GM21526 (cell line): ENCODE data around the gene C3orf52.
"Not testable (repeated sequence)": the region's sequence is repeated elsewhere in the genome, so short reads cannot be mapped to it uniquely, and the experiment has no call there.

ENCODE experiments used
- ATAC-seq: cut with Tn5 transposase; IDR thresholded peaks from one replicate; pipeline ENCODE4 v1.9.1; 2021; ENCODE audit warnings: moderate library complexity; ENCODE audit not compliant: unreplicated experiment, low FRiP score

Gene C3orf52, protein sequence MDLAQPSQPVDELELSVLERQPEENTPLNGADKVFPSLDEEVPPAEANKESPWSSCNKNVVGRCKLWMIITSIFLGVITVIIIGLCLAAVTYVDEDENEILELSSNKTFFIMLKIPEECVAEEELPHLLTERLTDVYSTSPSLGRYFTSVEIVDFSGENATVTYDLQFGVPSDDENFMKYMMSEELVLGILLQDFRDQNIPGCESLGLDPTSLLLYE

DNA sequence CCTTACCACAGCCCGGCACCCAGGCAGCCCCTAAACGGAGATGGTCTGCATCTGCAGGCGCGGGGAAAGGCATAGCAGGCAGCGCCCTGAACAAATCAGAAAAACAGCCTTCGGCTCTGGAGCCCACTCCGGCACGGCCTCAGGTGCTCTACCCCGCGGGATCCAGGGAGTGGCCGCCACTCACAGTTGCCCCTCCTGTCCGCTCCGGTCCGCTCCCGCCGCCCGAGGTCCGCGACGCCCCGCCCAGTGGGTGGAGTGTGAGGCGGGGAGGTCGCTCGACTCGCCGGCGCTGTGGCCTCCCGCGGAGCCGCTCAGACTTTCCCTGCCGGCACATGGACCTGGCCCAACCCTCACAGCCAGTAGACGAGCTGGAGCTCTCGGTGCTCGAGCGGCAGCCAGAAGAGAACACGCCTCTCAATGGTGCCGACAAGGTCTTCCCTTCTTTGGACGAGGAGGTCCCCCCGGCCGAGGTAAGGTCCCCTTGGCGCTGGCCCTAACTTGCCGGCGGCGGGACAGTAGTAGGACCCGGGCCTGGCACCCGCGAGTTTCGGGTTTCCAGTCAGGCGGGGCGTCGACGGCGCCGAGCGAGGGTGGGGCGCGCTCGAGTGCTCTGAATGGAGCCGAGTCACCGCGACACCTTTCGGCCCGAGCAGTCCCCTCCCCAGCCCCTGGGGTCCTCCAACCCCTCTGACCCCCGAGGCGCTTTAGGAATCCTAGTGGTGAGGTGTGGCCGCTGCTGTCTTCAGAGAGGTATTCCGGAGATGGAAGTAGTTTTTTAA lies at the start of gene C3orf52:
Gene C3orf52, plus strand, starts transcription at position 314 of the 779 bp plus-strand sequence. Its CDS starts 19 bp downstream, at position 333.
- ATAC-seq = peak; percentile 93

DNA sequence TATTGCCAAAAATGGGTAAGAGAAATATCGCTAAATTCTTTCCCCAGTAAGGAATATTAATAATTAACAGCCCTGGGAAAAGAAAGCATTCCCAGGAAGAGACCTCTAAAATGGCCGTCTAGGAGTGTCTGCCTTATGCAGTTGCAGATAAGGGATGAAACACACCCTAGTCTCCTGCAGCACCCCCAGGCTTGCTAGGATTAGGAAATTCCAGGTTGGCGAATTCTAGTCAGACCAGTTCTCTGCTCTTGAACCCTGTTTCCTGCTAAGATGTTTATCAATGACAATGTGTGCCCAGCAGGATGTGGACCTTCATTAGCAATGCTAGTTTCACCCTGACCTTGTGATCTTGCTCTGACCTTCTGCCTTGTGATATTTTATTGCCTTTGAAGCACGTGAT lies 49.0 kb upstream of the C3orf52 start:
- not testable (repeated sequence) for ATAC-seq

DNA sequence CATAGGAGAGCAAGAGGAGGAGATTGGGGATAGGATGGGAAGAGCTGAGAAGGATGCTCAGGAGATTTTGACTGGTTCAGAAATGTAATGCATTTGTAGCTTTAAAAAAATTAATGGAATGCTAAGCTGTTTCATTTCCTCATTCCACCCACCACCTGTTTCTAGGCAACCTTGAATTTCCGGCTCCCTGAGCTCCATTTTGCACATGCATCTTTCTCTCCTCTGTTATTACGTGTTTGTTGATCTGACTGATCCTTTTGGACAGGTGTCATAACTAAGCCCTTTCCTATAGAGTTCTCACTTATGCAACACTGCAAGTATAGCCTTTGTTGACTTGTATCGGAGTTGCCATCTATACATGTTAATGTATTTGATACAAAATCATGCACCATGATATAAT lies 47.3 kb upstream of the C3orf52 start:
- ATAC-seq = no peak

DNA sequence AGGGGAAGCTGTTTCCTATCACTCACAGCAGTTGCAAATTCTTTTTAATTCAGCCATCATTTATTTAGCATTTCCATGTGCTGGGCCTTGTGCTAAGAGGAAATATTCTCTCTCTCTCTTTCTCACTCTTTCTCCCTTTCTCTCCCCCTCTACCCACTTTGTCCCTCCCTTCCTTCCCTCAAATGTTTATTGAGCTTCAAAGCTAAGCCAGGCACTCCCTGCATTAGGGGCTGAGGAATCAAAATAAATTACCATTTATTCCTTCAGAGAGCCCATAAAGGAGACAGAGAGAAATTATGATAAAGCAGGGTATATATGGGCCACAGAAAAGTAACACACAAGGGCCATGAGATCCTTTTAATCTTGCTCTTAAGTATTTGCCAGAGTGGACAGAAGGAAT lies 44.9 kb upstream of the C3orf52 start:
- no peak for ATAC-seq

DNA sequence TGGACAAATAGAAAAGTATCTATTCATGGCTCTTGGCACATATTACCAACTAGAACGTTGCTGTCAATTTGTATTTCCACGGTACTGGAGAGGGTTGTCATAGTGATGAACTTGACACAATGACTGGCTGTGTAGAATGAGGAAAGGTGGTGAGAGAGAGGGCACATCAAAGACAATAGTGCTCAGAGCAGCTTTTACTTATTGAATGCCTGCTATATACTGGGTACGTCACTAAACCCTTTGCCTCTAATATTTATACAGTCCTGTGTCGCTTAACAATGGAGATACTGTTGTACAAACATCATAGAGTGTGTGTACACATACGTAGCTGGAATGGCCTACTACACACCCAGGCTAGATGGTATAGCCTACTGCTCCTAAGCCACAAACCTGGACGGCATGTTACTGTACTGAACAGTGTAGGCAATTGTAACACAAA lies 43.3 kb upstream of the C3orf52 start:
- ATAC-seq = no peak

DNA sequence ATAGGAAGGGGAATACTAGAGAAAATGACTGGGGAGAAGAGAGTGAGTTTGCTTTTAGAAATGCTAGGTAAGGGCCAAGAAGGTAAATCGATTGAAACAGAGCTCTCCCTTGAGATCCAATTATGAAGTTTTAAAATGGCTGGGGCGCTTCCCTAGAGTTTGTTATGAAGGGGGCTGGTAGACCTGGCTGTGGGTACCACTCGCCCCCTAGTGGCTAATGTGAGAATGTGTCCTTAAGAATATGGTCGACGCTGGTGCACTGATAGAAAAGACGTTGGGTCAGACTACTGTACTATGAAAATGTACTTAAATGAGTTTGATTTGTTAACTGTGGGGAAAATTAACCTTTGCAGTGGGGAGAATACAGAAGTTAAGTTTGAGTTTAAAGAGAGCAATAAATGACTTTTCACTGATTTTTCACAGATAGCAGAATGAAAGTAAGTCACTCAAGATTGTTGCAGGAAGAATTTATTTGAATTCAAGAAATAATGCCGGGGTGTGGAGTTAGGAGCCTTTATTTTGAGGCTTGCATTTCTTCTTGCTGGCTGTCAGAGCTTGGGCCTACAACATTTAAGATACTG lies 42.5 kb upstream of the C3orf52 start:
- ATAC-seq = peak; percentile 87

DNA sequence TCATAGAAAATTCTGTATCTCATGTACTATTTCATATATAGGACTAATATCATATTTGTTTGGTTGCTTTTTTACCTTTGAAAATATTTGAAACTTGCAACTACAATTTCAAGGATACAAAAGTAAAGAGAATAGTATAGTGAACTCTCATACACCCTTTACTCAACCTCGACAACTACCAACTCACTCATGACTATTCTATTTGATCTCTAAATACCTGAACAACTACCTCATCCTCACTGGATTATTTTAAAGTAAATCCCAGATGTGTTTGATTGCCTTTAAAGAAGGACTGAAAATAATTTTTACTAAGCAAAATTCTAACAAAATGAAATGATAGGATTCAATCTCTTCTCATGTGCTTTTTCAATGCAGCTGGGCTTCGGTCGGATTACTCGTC lies 39.6 kb upstream of the C3orf52 start:
- no peak for ATAC-seq

DNA sequence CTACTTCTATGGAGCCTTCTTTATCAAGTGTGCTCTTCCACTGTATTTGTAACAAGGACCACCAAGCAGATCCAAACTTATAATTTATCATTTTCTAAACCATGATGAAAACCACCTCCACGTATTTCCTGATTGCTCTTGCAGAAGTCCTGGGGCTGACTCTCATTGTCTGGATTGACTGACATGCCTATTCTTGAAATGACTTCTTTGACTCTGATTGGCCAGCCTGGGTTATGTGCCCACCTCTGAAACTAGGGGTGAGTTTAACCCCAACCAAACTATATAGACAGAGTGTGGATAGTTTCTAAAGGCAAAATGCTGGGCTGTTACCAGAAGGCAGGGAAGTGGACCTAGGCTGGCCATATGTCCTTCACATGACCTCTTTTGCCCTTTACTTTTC lies 38.9 kb upstream of the C3orf52 start:
- ATAC-seq = no peak

DNA sequence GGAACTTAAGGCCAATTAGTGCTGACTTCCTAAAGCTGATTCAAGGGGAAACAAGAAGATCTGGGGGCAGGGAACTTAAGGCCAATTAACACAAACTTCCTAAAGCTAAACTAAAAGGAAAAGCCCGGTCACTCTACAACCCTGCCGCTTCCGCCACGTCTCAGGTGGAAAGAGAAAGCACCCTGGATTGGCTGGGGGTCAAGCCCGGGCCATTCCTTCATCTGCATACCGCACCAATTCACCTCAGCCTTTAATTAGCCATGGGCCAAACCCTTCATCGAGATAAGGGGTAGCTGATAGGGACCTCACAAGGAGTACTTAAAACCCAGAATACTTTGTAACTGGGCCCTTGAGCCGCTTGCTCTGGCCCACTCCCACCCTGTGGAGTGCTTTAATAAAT lies 37.3 kb upstream of the C3orf52 start:
- ATAC-seq = no peak

DNA sequence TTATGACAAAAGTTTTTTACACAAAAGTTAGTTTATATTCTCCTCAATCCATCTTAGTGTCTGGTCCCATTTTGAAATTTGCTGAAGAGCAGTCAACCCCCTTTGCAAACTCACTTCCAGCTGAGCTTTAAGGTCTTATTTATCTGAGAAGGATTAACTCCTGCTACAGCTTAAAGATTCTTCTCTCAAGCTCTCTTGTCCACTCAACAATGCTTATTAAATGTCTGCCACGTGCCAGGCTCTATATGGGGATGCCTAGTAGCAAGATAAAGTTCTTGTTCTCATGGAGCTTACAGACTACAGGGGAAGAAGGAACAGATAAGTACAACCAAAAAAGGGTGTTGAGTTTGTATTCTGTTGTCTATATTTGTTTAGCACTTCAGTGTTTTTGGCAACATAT lies 33.0 kb upstream of the C3orf52 start:
- ATAC-seq = no peak

DNA sequence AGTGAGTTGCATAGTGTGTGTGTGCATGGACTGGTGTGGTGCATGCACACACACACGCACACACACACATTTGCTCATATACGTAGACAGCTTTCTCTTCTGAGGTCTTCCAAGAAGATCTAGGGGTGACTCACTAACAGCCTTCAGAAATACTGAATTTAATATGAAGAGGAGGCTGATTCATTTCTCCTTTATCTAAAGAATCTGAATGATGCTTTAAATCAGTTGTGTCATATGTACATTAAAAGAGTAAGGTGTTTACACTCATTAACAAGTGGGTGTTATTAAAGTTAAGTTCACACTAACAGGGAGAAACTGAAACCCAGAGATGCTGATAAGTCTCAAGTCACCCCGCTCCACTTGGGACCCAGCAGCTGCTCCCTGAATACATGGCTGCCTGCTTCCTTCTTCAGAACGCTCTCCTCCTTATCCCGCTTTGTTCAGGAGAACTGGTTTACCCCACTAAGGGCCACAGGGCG lies 29.7 kb upstream of the C3orf52 start:
- ATAC-seq = no peak

DNA sequence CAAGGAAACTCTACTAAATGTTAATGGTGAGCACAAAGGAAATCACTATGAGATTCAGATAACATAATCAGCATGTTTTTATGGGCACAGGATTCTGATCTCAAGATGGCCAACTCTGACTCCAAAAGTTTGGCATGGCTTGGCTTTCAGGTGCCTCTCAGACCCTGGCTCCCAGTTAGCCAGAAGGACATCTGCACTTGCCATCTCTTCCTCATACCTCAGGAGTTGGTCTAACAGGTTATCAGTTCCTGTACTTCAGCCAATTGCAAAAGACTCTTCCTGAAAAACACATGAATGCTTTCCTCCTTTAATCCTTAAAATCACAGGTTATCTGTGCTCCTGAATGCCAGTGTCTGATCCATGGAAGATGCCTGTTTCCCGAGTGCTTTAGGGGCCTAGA lies 26.7 kb upstream of the C3orf52 start:
- no peak for ATAC-seq

DNA sequence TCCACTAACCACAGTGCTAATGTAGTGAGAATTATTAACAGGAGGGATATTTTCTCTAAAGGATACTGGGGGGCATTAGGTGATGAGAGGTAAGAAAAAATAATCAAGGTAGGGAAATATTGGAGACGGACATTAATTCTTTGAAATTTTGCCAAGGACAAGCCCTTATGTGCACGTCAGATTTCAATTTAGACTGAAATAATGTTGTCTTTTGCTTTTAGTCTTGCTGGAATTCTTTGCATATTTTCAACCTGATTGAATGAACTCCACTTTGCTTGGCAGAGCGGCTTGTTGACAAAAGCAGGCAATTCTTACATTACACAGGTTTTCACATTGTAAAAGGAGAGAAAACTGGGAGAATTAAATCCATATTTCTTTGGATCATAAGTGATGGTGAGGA lies 25.0 kb upstream of the C3orf52 start:
- ATAC-seq = no peak

DNA sequence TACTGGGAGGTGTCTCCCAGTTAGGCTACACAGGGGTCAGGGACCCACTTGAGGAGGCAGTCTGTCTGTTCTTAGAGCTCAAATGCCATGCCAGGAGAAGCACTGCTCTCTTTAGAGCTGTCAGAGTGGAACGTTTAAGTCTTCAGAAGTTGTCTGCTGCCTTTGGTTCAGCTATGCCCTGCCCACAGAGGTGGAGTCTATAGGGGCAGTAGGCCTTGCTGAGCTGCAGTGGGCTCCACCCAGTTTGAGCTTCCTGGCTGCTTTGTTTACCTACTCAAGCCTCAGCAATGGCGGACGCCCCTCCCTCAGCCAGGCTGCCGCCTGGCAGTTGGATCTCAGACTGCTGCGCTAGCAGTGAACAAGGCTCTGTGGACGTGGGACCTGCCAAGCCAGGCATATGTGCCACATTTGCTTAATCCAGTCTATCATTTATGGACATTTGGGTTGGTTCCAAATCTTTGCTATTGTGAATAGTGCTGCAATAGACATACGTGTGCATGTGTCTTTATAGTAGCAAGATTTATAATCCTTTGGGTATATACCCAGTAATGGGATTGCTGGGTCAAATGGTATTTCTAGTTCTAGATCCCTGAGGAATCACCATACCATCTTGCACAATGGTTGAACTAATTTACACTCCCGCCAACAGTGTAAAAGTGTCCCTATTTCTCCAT lies 13.7 kb upstream of the C3orf52 start:
- ATAC-seq = not testable (repeated sequence)

DNA sequence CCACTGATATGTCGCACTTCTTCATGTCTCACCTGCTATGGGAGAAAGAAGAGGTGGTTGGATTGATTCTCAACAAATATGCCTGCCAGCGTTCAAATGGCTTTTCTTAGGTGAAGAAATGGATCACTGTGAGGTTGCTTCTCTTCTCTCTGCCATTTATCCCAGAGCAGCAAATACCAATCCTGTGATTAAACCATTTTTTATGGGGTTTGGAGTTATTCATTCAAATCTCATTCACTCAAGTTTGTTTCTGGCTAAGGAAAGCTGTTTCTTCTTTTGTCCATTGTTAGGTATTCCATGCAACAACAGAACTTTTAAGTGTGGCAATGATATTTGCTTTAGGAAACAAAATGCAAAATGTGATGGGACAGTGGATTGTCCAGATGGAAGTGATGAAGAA lies 12.2 kb upstream of the C3orf52 start:
- ATAC-seq = no peak

DNA sequence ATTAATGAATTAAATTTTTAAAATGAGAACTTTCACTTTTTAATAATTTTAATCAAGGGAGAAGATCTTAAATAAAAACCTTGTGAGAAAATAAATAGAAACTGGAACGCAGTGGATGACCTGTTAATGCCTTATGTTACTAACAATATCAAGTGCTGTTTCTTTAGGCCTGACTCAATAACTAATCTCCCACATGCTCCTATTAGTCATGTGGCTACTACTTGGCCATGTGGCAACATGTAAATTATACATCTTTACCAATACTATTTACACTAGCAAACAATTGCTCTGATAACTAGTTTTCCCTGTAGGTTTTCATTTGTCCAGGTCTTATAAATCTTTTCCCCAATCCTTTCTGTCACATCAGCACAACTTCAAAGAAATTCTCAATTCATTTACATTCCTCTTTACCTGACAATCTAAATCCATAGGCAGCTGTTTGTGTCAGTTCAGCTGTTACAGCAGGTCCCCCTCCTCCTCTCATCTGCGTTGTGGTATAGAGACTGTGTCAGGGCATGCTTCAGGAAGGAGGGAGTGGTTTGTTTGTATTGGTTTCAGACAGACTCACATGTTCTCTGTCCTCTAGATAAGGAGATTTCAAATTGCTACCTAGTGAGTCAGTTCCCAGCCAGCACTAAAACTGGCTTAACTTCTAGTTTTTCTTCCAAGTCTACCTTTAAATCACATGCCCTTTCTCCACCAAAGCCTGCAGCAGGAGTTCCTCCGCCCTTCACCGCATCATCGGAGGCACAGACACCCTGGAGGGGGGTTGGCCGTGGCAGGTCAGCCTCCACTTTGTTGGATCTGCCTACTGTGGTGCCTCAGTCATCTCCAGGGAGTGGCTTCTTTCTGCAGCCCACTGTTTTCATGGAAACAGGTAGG lies 11.3 kb upstream of the C3orf52 start:
- ATAC-seq = peak; percentile 90

DNA sequence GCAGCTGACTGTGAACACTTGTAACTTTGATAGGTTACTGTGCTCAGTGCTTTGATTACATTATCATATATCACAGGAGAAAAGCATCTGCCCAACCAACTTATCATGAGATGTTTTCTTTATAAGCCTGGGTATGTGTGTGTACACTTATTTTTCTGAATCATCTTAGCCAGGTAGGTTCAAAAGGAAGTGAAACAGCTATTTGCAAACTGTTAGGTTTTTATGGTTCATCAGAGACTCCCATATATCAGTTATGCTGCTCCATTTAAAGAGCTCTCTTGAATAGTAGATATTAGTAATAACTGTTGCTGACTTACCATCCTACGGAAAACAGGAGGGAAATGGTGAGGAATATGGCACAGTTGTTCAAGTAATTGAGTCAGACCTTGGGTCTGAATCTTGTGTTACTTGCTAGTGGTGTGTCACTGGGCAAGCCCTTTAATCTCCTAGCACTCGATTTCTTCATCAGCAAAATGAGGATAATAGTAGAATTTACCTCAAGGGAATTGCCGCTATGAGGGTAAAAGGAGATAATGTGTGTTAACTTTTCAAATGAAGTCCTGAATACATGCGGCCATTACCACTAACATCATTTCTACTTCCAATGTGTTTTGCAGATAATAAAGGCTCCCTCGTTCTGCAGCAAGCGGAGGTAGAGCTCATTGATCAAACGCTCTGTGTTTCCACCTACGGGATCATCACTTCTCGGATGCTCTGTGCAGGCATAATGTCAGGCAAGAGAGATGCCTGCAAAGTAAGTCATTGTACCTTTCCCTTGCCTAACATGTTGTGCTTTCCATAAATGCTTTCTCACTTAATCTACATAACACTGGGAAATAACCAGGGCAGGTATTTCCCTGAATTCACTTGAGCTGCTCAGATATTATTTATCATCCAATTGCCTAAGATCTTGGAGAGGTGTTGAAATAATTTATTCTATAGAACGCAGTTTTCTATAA lies 7.8 kb upstream of the C3orf52 start:
- ATAC-seq = no peak

DNA sequence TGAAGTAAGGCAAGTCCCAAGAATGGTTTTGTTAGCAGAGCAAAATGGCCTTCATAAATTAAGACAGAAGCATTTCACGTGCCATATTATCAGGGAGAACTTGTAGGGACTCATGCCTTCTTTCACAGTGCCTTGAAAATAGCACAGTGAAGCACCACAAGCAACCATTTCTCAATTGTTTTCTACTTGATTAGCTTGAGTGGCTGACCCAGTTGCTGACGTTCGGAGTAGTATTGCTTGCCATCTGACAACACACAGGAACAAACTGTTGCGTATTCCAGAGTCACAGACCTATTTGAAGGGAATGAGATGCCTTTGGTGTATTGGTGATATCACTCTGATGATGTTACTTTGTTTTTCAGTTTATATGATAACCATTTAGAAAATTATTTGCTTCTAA lies 3.0 kb upstream of the C3orf52 start:
- no peak for ATAC-seq
